ENCODE results near the gene MIEF1.

DNA sequence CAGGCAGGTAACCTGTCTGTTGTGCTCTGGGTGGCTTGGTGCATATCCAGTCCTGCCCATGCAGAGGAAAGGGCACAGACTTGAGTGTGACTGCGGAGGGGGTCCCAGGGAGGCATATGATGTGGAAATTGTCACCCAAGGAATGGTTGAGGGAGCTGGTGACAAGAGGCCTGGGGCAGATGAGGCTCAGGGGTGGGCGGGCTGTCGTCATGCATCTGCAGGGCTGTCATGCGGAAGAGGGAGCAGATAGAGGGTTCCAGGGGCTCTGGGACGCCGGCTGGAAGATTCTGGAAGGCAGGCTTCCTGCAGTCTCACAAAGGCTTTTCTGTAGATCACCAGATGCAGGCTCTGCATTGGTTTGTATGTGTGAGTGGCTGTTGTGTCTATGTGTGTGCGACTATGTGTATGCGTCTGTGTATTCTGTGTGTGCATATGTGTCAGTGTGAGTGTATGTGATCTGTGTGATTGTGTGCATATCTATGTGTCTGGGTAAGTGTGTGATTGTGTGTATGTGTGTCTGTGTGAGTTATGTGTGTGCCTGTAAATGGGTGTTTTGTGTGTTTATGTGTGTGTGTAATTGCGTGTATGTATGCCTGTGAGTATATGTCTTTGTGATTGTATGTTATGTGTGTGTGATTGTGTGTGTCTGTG is 60.9 kb downstream of the MIEF1 start:
- TF ChIP-seq, protein P1, sequence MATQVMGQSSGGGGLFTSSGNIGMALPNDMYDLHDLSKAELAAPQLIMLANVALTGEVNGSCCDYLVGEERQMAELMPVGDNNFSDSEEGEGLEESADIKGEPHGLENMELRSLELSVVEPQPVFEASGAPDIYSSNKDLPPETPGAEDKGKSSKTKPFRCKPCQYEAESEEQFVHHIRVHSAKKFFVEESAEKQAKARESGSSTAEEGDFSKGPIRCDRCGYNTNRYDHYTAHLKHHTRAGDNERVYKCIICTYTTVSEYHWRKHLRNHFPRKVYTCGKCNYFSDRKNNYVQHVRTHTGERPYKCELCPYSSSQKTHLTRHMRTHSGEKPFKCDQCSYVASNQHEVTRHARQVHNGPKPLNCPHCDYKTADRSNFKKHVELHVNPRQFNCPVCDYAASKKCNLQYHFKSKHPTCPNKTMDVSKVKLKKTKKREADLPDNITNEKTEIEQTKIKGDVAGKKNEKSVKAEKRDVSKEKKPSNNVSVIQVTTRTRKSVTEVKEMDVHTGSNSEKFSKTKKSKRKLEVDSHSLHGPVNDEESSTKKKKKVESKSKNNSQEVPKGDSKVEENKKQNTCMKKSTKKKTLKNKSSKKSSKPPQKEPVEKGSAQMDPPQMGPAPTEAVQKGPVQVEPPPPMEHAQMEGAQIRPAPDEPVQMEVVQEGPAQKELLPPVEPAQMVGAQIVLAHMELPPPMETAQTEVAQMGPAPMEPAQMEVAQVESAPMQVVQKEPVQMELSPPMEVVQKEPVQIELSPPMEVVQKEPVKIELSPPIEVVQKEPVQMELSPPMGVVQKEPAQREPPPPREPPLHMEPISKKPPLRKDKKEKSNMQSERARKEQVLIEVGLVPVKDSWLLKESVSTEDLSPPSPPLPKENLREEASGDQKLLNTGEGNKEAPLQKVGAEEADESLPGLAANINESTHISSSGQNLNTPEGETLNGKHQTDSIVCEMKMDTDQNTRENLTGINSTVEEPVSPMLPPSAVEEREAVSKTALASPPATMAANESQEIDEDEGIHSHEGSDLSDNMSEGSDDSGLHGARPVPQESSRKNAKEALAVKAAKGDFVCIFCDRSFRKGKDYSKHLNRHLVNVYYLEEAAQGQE (IDR thresholded peaks at IDR 0.05; ENCODE audit: unreplicated experiment) = no peak
- TF ChIP-seq POLR2AphosphoS5 (IDR thresholded peaks at IDR 0.05; ENCODE audit: low read depth) (no peak), EZH2 (IDR thresholded peaks at IDR 0.05; ENCODE audit: low read depth, unreplicated experiment) (no peak), CREB1 (CRISPR knock-in tag; IDR thresholded peaks at IDR 0.05; ENCODE audit: low read depth) (no peak), EZH2phosphoT487 (IDR thresholded peaks at IDR 0.05; ENCODE audit: unreplicated experiment) (no peak)
- TF ChIP-seq, protein P2, sequence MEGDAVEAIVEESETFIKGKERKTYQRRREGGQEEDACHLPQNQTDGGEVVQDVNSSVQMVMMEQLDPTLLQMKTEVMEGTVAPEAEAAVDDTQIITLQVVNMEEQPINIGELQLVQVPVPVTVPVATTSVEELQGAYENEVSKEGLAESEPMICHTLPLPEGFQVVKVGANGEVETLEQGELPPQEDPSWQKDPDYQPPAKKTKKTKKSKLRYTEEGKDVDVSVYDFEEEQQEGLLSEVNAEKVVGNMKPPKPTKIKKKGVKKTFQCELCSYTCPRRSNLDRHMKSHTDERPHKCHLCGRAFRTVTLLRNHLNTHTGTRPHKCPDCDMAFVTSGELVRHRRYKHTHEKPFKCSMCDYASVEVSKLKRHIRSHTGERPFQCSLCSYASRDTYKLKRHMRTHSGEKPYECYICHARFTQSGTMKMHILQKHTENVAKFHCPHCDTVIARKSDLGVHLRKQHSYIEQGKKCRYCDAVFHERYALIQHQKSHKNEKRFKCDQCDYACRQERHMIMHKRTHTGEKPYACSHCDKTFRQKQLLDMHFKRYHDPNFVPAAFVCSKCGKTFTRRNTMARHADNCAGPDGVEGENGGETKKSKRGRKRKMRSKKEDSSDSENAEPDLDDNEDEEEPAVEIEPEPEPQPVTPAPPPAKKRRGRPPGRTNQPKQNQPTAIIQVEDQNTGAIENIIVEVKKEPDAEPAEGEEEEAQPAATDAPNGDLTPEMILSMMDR (conservative IDR thresholded peaks at IDR 0.05; ENCODE audit: low read depth in 2 of 2) = no peak

All from GM23338 (cell line).